Central memory CD8-positive, alpha-beta T cell (primary cell): ENCODE measurements around the gene KLHL25.

Experiments
- ATAC-seq: fragments of 150-1000 bp; cut with Tn5 transposase; replicated peaks from 2 replicates; pipeline ENCODE4 v1.10.0; 2022; ENCODE audit warnings: mild to moderate bottlenecking, moderate FRiP score, moderate number of reproducible peaks; ENCODE audit not compliant: poor library complexity, severe bottlenecking; ENCODE audit errors: extremely low read depth
- DNase-seq, 2 donors: peaks; one replicate each; pipeline ENCODE4 v3.0.0; 2021; ENCODE audit warnings: low spot score in 2 of 2
- H3K27ac Mint-ChIP-seq: one replicate; pipeline ENCODE4 v1.8.0; 2022; ENCODE audit warnings: low read depth, mild to moderate bottlenecking, moderate library complexity, mixed read lengths
- H3K27me3 Mint-ChIP-seq: one replicate; pipeline ENCODE4 v1.8.0; 2022; ENCODE audit warnings: mixed read lengths
- H3K36me3 Mint-ChIP-seq: one replicate; pipeline ENCODE4 v1.8.0; 2022; ENCODE audit warnings: mild to moderate bottlenecking, moderate library complexity, mixed read lengths; ENCODE audit not compliant: insufficient read depth
- H3K4me1 Mint-ChIP-seq: one replicate; pipeline ENCODE4 v1.8.0; 2022; ENCODE audit warnings: mixed read lengths
- H3K4me3 Mint-ChIP-seq: one replicate; pipeline ENCODE4 v1.8.0; 2022; ENCODE audit warnings: mild to moderate bottlenecking, moderate library complexity, mixed read lengths
- H3K9me3 Mint-ChIP-seq: one replicate; pipeline ENCODE4 v1.8.0; 2022; ENCODE audit warnings: mixed read lengths

Gene KLHL25

DNA sequence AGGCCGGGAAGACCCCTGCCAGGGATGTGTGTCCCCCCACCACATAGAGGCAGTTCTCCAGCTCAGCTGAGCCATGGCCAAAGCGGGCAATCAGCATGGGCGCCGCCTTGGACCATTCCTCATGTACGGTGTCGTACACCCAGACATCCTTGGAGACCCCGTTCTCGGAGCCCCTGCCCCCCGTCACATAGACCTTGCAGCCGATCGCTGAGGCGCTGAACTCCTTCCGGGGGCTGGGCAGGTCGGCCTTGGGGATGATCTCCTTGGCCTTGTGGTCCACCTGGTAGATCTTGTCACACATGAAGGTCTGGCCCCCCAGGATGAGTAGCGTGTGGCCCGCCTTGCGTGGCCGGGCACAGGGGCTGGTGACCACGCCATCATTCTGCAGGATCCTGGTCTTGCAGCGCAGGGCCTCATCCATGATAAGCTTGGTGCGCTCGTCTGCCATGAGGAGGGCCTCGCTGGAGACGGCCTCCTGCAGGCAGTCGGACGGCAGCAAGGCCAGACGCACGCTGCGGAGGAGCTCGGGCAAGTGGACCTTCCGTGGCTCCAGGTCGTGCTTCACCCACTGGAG, 26.0 kb downstream of the KLHL25 start:
- Mint-ChIP-seq H3K27me3 (no peaks in the 10 kb centered on the region), H3K36me3 (peaks cover 16% of the 10 kb centered on the region), H3K4me1 (peaks cover 14% of the 10 kb centered on the region), H3K9me3 (no peaks in the 10 kb centered on the region), H3K27ac (no peak overlapping the region), H3K4me3 (no peak overlapping the region)
- ATAC-seq = no peak
- no peak for DNase-seq

DNA sequence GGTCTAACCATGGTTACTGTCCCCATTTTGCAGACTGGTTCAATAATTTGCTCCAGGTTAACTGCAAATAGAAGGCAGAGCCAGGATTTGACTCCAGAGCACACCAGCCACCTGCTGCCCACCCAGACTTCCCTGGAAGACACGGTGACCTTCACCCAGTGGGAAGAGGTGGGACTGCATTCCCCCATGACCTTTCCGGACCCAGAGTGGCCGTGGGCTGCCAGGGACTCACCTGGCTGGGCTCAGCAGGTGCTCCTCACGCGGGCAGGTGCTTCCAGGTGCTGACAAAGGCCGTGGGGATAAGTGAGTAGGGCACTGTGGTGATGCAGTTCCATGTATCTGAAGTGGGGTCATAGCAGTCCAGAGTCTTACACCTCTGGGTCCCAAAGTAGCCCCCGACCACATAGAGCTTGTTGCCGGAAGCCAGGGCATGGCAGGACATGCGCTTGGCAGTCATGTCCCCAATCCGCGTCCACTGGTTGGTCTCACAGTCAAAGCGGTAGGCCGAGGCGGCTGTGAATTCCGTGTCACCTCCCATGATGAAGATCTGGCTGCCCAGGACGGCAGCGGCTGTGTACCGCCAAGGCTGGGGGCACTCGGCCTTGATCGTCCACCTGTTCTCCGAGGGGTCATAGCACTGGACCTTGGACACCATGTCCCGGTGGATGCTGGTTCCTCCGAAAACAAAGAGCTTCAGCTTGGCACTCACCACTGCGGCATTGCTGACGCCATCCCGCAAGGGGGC, 26.8 kb downstream of the KLHL25 start:
- no peak overlapping the region for H3K4me3 Mint-ChIP-seq
- no peak for ATAC-seq
- no peaks in the 10 kb centered on the region for H3K27me3 Mint-ChIP-seq

DNA sequence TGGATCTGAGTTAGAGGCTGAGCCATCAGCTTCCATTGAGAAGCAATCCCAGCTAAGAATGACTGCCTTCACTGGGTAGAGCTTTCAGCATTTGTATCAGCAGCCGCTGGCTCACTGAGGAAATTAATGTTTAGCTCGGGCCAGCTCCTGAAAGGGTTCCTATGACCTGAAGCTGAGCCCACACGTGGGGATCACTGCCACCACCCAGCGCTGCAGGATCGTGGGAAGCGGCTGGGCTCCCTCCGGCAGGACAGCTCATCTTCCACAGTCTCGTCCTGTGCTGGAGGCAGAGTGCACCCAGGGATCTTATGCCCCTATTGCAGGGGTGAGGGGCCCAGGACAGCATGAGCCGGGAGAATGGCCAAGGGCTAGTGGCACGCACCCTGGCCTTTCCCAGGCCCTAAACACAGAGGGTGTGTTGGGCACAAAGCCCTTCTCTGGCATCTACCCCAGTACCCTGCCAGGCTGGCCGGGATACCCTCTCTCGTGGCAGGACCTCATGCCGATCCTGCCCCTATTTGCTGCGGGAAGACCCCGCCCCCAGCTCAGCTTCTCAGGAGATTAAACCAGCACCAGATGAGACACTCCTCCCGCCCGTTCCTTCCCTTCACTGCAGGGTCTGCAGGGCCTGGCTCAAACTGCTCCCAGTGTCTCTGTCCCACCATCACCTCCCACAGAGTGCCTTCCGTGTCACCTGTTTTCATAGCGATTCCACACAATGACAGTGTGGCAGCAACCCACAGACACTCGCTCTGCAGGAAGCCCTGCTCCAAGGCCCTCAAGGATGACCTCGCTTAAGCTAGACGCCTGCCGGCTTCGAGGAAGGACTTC, 28.5 kb downstream of the KLHL25 start:
- Mint-ChIP-seq H3K9me3 (no peaks in the 10 kb centered on the region), H3K27me3 (no peaks in the 10 kb centered on the region), H3K4me3 (no peak overlapping the region), H3K4me1 (peaks cover 12% of the 10 kb centered on the region), H3K36me3 (peaks cover 19% of the 10 kb centered on the region), H3K27ac (no peak overlapping the region)
- DNase-seq (no peak), ATAC-seq (no peak)

More for the DNA sequence above, 26.8 kb downstream of the KLHL25 start:
- Mint-ChIP-seq H3K27ac (no peak overlapping the region), H3K9me3 (no peaks in the 10 kb centered on the region), H3K36me3 (peaks cover 16% of the 10 kb centered on the region), H3K4me1 (peaks cover 14% of the 10 kb centered on the region)
- no peak for DNase-seq

DNA sequence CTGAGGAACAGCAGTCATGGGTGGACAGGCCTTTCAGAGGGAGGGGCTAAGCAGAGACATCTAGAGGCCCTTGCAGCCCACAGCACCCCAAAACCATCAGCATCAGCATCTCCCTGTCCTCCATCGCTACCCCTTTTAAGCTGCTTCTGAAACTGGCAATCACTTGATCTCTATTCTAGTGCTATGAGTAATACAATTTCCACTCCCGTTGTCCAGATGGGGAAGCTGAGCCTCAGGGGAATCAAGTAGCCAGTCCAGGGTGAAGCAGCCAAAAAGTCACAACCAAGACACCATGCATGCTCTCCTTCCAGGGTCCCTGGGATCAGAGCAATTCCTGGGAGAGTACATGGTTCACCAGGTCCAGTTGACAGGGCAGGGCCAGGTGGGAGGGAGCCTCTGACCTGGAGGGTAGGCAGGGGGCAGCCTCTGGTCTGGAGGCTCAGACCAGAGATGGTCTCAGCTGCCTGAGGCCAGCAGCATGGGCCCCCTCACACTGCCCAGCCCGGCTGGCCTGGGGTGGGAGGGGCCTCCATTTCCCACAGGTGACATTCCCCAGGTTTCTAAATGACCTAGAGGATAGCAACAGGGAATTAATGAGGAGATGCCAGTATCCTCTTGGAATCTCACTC, 30.0 kb downstream of the KLHL25 start:
- no peaks in the 10 kb centered on the region for H3K27me3 Mint-ChIP-seq

DNA sequence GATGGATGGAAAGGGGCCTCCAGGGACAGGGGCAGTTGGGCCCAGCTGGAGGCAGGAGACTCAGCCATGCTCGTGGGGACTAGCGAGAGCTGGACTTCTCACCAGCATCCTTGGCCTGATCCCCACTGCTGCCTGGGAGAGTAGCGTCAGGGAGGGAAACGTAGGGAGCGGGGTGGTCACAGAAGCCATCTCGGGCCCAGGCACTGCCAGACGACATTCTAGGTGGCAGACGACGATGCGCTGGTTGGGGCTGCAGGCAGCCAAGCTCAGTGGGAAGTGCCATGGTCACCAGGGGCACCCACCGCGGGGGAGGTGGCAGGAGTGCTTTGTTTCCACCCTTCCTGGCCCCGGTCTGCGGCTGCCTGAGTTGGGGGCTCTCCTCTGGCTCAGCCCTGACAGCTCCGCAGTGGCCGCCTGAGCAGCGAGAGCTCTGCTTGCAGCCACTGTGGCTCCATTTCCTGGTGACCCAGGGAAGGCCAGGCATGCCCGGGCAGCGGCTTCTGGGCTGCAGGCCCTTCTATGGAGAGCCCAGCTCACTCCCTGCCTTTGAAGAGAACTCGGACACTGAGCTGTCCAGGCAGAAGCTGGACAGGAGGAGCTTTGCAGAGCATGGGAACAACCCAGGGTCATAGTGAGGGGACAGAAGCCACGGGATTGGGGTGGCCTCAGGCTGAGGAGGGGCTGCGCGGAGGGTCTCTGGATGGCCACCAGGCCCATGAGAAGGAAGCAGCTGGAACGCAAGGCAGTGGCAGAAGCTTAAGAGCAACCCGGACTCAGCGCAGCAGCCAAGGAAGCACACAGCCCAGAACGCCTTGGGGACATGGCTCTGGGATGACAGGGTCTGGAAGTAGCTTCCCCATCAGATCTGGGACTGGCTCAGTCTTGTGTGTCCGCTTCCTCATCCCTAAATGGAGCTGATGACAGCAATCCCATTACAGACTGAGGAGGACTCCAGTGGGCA, 30.8 kb downstream of the KLHL25 start:
- ATAC-seq = no peak

More for the DNA sequence above, 30.0 kb downstream of the KLHL25 start:
- Mint-ChIP-seq H3K4me3 (no peak overlapping the region), H3K36me3 (peaks cover 16% of the 10 kb centered on the region), H3K27ac (peak overlapping the region; percentile 87), H3K4me1 (peaks cover 12% of the 10 kb centered on the region), H3K9me3 (no peaks in the 10 kb centered on the region)
- DNase-seq (no peak), ATAC-seq (no peak)

DNA sequence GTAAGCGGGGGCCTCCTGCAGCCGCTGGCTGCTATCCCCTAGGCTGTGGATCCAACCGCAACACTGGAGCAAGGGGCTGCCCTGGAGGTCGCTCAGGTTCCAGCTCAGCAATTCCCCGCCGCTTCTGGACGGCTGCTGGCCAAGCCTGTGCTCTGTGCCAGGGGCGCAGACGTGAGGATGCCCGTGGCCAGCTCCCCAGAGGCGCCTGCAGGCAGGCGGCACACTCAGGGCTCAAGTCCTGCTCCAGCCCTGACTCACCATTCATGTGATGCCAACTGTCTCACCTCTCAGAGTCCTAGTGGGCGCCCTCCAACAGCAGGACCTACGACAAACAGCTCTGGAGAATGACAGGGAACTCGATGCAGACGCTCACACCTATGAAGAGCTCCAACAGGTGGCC, 31.6 kb downstream of the KLHL25 start:
- peaks cover 12% of the 10 kb centered on the region for H3K4me1 Mint-ChIP-seq
- H3K36me3 Mint-ChIP-seq = peaks cover 17% of the 10 kb centered on the region
- no peak overlapping the region for H3K4me3 Mint-ChIP-seq
- H3K27me3 Mint-ChIP-seq = no peaks in the 10 kb centered on the region
- ATAC-seq = no peak
- H3K27ac Mint-ChIP-seq = no peak overlapping the region
- H3K9me3 Mint-ChIP-seq = no peaks in the 10 kb centered on the region
- no peak for DNase-seq

More for the DNA sequence above, 30.8 kb downstream of the KLHL25 start:
- DNase-seq = no peak
- Mint-ChIP-seq H3K4me1 (peaks cover 12% of the 10 kb centered on the region), H3K27me3 (no peaks in the 10 kb centered on the region), H3K4me3 (no peak overlapping the region), H3K27ac (no peak overlapping the region), H3K36me3 (peaks cover 14% of the 10 kb centered on the region), H3K9me3 (no peaks in the 10 kb centered on the region)

DNA sequence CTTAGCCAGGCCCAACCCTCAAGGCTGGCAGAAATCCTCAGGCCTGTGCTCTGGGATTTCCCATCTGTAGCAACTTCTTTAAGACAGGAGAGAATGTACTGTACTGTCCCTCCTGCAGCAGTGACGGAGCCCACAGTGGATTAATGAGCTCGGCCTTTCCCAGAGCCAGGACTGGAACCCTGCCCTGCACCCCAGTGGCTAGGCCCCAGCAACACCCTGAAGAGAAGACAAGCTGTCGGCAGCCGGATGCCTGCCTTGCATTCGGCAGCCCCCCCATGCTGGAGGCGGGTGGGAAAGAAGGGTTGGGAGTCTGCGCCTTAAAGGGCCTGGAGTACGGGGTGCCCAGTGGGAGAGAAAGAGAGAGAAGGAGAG, 32.0 kb downstream of the KLHL25 start:
- no peaks in the 10 kb centered on the region for H3K27me3 Mint-ChIP-seq
- H3K9me3 Mint-ChIP-seq = no peaks in the 10 kb centered on the region
- no peak overlapping the region for H3K27ac Mint-ChIP-seq
- peaks cover 12% of the 10 kb centered on the region for H3K4me1 Mint-ChIP-seq
- peaks cover 17% of the 10 kb centered on the region for H3K36me3 Mint-ChIP-seq
- DNase-seq (no peak), ATAC-seq (no peak)
- H3K4me3 Mint-ChIP-seq = no peak overlapping the region

DNA sequence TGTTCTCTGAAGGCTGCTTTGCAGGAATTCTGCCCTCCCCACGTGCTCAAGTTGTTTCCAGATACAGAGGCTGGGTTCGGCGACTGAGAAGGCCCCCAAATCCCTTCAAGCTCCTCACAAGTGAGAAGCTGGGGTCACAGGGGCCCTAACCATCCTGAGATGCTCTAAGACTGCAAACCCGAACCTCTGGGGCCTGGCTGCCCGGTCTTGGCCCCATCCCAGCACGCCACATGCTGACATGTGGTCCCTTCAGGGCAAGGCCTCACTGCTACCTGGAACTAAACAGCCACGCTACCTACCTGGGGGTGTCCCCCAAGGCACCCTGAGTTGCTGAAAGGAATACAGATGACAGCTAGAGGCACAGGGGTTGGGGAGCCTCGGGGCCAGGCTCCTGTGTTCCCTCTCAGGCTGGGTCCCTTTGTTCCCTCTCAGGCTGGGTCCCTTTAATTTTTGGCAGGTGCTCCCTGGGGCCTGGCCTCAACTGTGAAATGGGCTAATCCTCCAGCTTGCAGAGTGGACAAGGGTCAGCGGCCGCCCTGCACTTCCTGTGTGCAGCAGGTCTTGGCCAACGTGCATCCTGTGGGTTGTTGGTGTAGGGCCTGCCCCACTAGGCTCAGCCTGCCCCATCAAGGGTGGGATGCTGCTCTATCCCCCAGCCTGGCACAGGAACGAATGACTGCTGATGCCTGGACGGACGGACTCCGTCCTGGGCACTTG, 32.5 kb downstream of the KLHL25 start:
- peaks cover 16% of the 10 kb centered on the region for H3K36me3 Mint-ChIP-seq
- H3K27ac Mint-ChIP-seq = no peak overlapping the region
- ATAC-seq (no peak), DNase-seq (no peak)
- no peaks in the 10 kb centered on the region for H3K9me3 Mint-ChIP-seq
- H3K4me3 Mint-ChIP-seq = no peak overlapping the region
- H3K4me1 Mint-ChIP-seq = peaks cover 12% of the 10 kb centered on the region
- no peaks in the 10 kb centered on the region for H3K27me3 Mint-ChIP-seq

DNA sequence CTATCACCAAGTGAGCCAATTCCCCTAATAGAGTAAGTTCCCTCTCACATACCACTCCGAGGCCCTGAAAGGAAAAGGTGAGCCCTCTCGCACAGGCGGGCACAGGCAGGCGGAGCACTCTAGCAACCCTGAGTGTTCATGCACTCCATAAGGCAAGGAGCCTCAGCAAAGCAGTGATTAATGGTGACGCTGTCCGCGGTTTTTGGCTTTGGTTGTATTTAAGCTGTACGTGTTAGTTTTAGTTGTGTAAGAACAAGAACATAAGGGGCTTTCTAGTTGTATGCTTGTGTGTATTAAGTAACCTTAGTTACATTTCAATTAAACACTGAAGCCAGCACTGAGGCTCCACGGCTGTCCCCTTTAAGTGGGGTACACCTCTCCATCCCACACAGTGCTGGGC, 33.1 kb downstream of the KLHL25 start:
- H3K4me1 Mint-ChIP-seq = peaks cover 11% of the 10 kb centered on the region
- no peak overlapping the region for H3K27ac Mint-ChIP-seq
- no peak for ATAC-seq
- no peak for DNase-seq
- H3K9me3 Mint-ChIP-seq = no peaks in the 10 kb centered on the region
- H3K4me3 Mint-ChIP-seq = no peak overlapping the region
- peaks cover 16% of the 10 kb centered on the region for H3K36me3 Mint-ChIP-seq
- H3K27me3 Mint-ChIP-seq = no peaks in the 10 kb centered on the region

DNA sequence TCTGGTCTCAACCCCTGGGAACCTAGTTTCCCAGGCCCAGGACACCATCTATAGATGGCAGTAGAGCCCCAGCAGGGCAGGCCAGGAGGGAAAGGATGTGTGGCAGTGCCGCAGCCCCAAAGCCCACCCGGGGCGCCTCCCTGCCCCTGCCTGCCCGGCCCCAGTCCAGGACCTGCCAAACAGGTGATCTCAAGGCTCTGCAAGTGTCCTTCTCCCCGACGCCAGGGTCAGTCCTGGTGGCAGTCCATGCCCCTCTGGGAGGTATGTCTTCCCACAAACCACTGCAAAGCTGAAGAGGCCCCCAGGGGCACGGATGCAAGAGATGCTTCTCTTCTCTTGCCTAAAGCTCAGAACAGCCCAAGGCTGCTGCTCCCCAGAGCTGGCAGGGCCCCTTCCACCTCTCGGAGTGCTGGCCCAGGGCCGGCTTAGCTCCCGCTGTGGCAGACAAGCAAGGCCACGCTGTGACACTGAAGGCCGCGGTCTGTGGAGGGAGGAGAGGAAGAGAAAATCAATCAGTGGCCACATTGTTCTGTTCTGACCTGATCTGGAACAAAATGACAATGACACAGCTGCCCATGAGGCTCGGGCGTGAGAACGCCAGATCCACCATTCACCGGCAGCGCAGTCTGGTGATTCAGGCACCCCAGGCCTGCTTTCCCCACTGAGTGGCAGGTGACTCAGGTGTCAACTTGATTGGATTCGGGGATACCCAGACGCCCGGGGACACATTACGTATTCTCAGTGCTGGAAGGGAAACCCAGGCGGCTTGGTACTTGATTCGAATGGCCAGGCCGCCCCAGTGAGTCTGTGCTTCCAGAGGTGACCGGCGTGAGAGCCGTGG, 34.0 kb downstream of the KLHL25 start:
- ATAC-seq = no peak

DNA sequence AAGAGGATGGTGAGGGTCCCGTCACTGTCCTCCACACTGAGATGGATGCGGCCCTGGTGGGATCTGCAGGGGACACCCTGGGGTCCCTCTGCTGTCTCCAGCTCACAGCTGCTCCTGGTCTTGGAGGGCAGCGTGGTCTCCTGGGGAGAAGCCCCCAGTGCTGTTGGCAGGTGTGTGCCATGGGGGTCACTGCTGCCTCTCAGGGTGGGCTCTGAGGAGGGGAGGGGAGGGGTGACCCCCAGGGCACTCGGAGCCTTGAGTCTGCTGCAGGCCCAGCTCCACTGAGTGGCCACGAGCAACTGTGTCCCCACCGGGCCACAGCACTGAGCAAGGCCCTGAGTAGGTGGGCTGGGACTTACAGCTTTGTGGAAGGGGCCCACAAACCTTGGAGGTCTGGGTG, 34.7 kb downstream of the KLHL25 start:
- Mint-ChIP-seq H3K36me3 (peaks cover 14% of the 10 kb centered on the region), H3K4me3 (no peak overlapping the region), H3K27me3 (no peaks in the 10 kb centered on the region), H3K9me3 (no peaks in the 10 kb centered on the region), H3K27ac (no peak overlapping the region), H3K4me1 (peaks cover 5% of the 10 kb centered on the region)
- DNase-seq = no peak
- no peak for ATAC-seq

More for the DNA sequence above, 34.0 kb downstream of the KLHL25 start:
- H3K4me3 Mint-ChIP-seq = no peak overlapping the region
- H3K4me1 Mint-ChIP-seq = peaks cover 5% of the 10 kb centered on the region
- H3K9me3 Mint-ChIP-seq = no peaks in the 10 kb centered on the region
- H3K27me3 Mint-ChIP-seq = no peaks in the 10 kb centered on the region
- no peak overlapping the region for H3K27ac Mint-ChIP-seq
- peaks cover 14% of the 10 kb centered on the region for H3K36me3 Mint-ChIP-seq
- DNase-seq = no peak
